Heart right ventricle (tissue), 16 donors: Measurements from ENCODE around the gene MRPL17. TPM values are rescaled to one million over a fixed set of nuclear protein-coding genes. Genes with fewer than 3 reads are reported as not detected.
"Not testable (repeated sequence)": the region's sequence is repeated elsewhere in the genome, so short reads cannot be mapped to it uniquely, and the experiment has no call there.

Source experiments
- ATAC-seq, 8 donors: fragments of 200-7000 bp; cut with Tn5 transposase; one replicate each; pipeline ENCODE4 v1.9.1; 2020; ENCODE audit warnings: mild to moderate bottlenecking in 8 of 8, moderate library complexity in 8 of 8, moderate number of reproducible peaks in 1 of 8
- DNase-seq, 2 donors: peaks; one replicate each; pipeline ENCODE4 v3.0.0-alpha.2; 2020
- H3K27ac ChIP-seq, 10 donors: fragments of 200-600 bp; sonication (generic) in 2 of 10; one replicate each; pipeline versions ENCODE4 v1.5.0 to v1.8.0; 2020 to 2022; ENCODE audit warnings: mild to moderate bottlenecking in 3 of 10
- H3K27me3 ChIP-seq, 7 donors: fragments of 200-600 bp; one replicate each; pipeline ENCODE4 v1.8.0; 2021 to 2022; ENCODE audit warnings: mild to moderate bottlenecking in 2 of 7
- H3K36me3 ChIP-seq, 9 donors: fragments of 200-600 bp; sonication (generic) in 1 of 9; one replicate each; pipeline versions ENCODE4 v1.5.0 to v1.8.0; 2020 to 2022; ENCODE audit warnings: mild to moderate bottlenecking in 2 of 9
- H3K4me1 ChIP-seq, 9 donors: fragments of 200-600 bp; sonication (generic) in 1 of 9; one replicate each; pipeline versions ENCODE4 v1.5.0 to v1.8.0; 2020 to 2022; ENCODE audit warnings: mild to moderate bottlenecking in 4 of 9
- H3K4me3 ChIP-seq, 10 donors: fragments of 200-600 bp; sonication (generic) in 2 of 10; one replicate each; pipeline versions ENCODE4 v1.5.0 to v1.8.0; 2020 to 2022; ENCODE audit warnings: mild to moderate bottlenecking in 7 of 10, moderate library complexity in 2 of 10
- H3K9me3 ChIP-seq, 11 donors: fragments of 200-600 bp in 10 of 11; sonication (generic) in 2 of 11; one replicate each; pipeline versions ENCODE4 v1.5.0 to v1.8.0; 2013 to 2022; ENCODE audit warnings: mild to moderate bottlenecking in 2 of 11, control low read depth in 1 of 11, moderate library complexity in 1 of 11
- CTCF ChIP-seq, 9 donors: fragments of 200-600 bp; sonication (generic) in 2 of 9; IDR thresholded peaks; one replicate each; pipeline versions ENCODE4 v1.5.0 to v1.8.0; 2021 to 2022; ENCODE audit warnings: antibody characterized with exemption in 9 of 9, mild to moderate bottlenecking in 5 of 9, moderate library complexity in 1 of 9
- WGBS, 2 donors: extraction: QIAGEN DNeasy Blood & Tissue Kit; methylation state at CpG; one replicate each; pipeline ENCODE4 v1.1.7; 2013; ENCODE audit warnings: inconsistent platforms in 1 of 2; 5-methylcytosine and 5-hydroxymethylcytosine counted together
- intact Hi-C, 10 donors: fragments of 100-400 bp; cut with DNase I; formaldehyde crosslinking; loops; one replicate each; pipeline versions ENCODE4 v1.11.1 to v1.14.2; 2022
- polyA plus RNA-seq, 2 donors: library from polyadenylated mRNA; stranded (reverse); fragments of 200-250 nt; gene quantifications; one replicate each; pipeline ENCODE4 v1.2.3, GENCODE V29; 2013
- total RNA-seq, 10 donors: library from RNA; stranded (reverse); fragmentation: NEBNext Ultra II Directional in 3 of 10; extraction: Animal tissue kit (Norgen Biotek cat#: 25700) in 3 of 10; gene quantifications; one replicate each; pipeline versions ENCODE4 v1.2.1 to v1.2.4, GENCODE V29; 2021 to 2023
- donor health status: Arrhythmogenic right ventricular cardiomyopathy.
- donor health status: ischemic (EF 13 %, LVEDD 7.1; RV severe dilation, severe dysfunction).
- donor health status: healthy with polysubstance abuse.
- donor health status: DM: no; HTN: yes; CAD: no.
- donor health status: DM: no; HTN: no; CAD: no.
- donor health status: ischemic (EF 25% LVEDD 6.9; RV normal size, moderate dysfunction).
- donor health status: ischemic (EF 25% LVEDD 5.7; RV mildly dilated, moderate dysfunction).
- donor health status: healthy.
- donor health status: DM: yes; HTN: yes; CAD: no.
- donor health status: Ischemic cardiomyopathy.
- donor health status: ischemic (EF 35%, LVEDD 5.7; RV mildly dilated, moderate dysfunction).
- donor health status: nonischemic (EF 11% LVEDD 7.7; RV severe dilation, severe dysfunction).
- donor health status: DM: yes; HTN: yes; CAD: no.
- donor health status: PGD.
- donor health status: ischemic (EF 29% LVEDD 5.4; RV normal size, mild dysfunction).
- donor health status: nonischemic (EF 23%, LVEDD 6.1; RV moderate dilation, normal function).

The MRPL17 gene
- total and polyA plus RNA-seq, 12 donors, result 36.7 to 69.1 (median 49.2) TPM

GRCh38 chr11:6695377-6695776 is 12.2 kb upstream of the MRPL17 start:
- 29 to 35% methylated on average over 1 of the region's 1 CpG for WGBS, 2 donors
- no peak for TF ChIP-seq CTCF (IDR thresholded peaks at IDR 0.05)
- peak in 1 of 2 donors; percentile 59 for DNase-seq
- Histone ChIP-seq H3K36me3 (no peaks in the 10 kb centered on the region), H3K27me3 (no peaks in the 10 kb centered on the region), H3K4me3 (no peak overlapping the region), H3K4me1 (peaks cover 12 to 48% (median 29%) of the 10 kb centered on the region in 9 donors), H3K9me3 (no peaks in the 10 kb centered on the region), H3K27ac (peak overlapping the region; percentile 63 to 93 (median 86))
- intact Hi-C loops, result no loop called here
- ATAC-seq, result peak; percentile 93 to 97 (median 96)

GRCh38 chr11:6694229-6694535 is 11.0 kb upstream of the MRPL17 start:
- Histone ChIP-seq H3K27ac (peak overlapping the region; percentile 63 to 93 (median 86)), H3K4me1 (peaks cover 12 to 48% (median 29%) of the 10 kb centered on the region in 9 donors), H3K4me3 (no peak overlapping the region), H3K27me3 (no peaks in the 10 kb centered on the region), H3K9me3 (no peaks in the 10 kb centered on the region), H3K36me3 (no peaks in the 10 kb centered on the region)
- WGBS, 2 donors, result 25 to 33% methylated on average over 1 of the region's 1 CpG
- DNase-seq (no peak), ATAC-seq (no peak)
- intact Hi-C loops, result no loop called here
- TF ChIP-seq CTCF (IDR thresholded peaks at IDR 0.05), result no peak

GRCh38 chr11:6693342-6694228 is 10.4 kb upstream of the MRPL17 start:
- whole genome bisulfite sequencing, 2 donors, result 96 to 100% methylated on average over 1 of the region's 1 CpG
- H3K27me3 ChIP-seq, result no peaks in the 10 kb centered on the region
- TF ChIP-seq CTCF (IDR thresholded peaks at IDR 0.05), result no peak
- peaks cover 12 to 48% (median 29%) of the 10 kb centered on the region in 9 donors for H3K4me1 ChIP-seq
- no peaks in the 10 kb centered on the region for H3K9me3 ChIP-seq
- DNase-seq (peak in 1 of 2 donors; percentile 44), ATAC-seq (peak in 7 of 8 donors; percentile 46 to 77 (median 59))
- H3K36me3 ChIP-seq, result no peaks in the 10 kb centered on the region
- no peak overlapping the region for H3K4me3 ChIP-seq
- H3K27ac ChIP-seq, result peak overlapping the region in 9 of 10 donors; percentile 37 to 93 (median 85)
- intact Hi-C loops, result no loop called here

GRCh38 chr11:6692128-6692527 is 9.0 kb upstream of the MRPL17 start:
- intact Hi-C loops, result no loop called here
- no peak for ATAC-seq
- no peak for DNase-seq
- no peak for TF ChIP-seq CTCF (IDR thresholded peaks at IDR 0.05)
- no peaks in the 10 kb centered on the region for H3K27me3 ChIP-seq
- peaks cover 12 to 48% (median 29%) of the 10 kb centered on the region in 9 donors for H3K4me1 ChIP-seq
- H3K27ac ChIP-seq, result peak overlapping the region in 5 of 10 donors; percentile 7 to 93 (median 79)
- H3K9me3 ChIP-seq, result no peaks in the 10 kb centered on the region
- no peaks in the 10 kb centered on the region for H3K36me3 ChIP-seq
- H3K4me3 ChIP-seq, result no peak overlapping the region

GRCh38 chr11:6690431-6691132 is 7.4 kb upstream of the MRPL17 start:
- H3K9me3 ChIP-seq, intact Hi-C loops, H3K27ac ChIP-seq, ATAC-seq, H3K4me3 ChIP-seq, H3K27me3 ChIP-seq, H3K36me3 ChIP-seq, DNase-seq: not testable (repeated sequence)
- 74 to 75% methylated on average over 8 of the region's 11 CpGs for WGBS, 2 donors
- peaks cover 9 to 34% (median 20%) of the 10 kb centered on the region in 9 donors for H3K4me1 ChIP-seq
